ENCODE data around the gene TTLL11. TPM values are rescaled to one million over a fixed set of nuclear protein-coding genes. Genes with fewer than 3 reads are reported as not detected.

Gene TTLL11
- total and polyA plus RNA-seq, 2 of the 8 experiments (the other 6 are each of a cell fraction or from before 2014, with no cell fraction given), result 0.56 to 0.80 TPM

DNA sequence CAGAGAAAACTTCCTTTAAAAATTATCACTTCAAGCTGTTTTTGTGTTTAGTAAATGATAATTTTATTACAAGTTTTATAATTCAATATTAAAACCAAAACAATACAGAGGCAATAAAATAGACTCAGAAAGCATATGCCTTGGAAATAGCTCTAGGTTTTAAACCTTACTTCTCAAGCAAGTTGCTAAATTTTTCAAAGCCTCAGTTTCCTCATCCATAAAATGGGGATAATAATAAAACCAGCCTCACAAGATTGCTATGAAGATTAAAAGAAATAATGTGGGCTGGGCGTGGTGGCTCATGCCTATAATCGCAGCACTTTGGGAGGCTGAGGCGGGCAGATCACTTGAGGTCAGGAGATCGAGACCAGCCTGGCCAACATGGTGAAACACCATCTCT, 62.8 kb downstream of the TTLL11 start:
- Histone ChIP-seq H3K27ac (ENCODE audit: low read depth, low read length) (no peak overlapping the region), H3K9ac (replicated peaks in 1 of 4; ENCODE audit: extremely low read depth in 1 of 4, low read depth in 3 of 4, low read length in 3 of 4) (no peak overlapping the region), H4K91ac (replicated peaks; ENCODE audit: insufficient read length, low read length) (no peak overlapping the region), H3K4me3 (ENCODE audit: extremely low read depth in 1 of 4, insufficient read depth in 2 of 4, low read depth in 3 of 4, low read length in 4 of 4) (no peak overlapping the region), H3K56ac (replicated peaks; ENCODE audit: insufficient read length, low read depth, low read length) (no peak overlapping the region), H2BK15ac (ENCODE audit: low read length) (no peak overlapping the region), H4K5ac (ENCODE audit: insufficient read length, low read depth, low read length) (no peak overlapping the region), H3K9me3 (ENCODE audit: insufficient read depth in 2 of 2, low read depth in 1 of 2, low read length in 1 of 2) (no peaks in the 10 kb centered on the region), H3K79me2 (ENCODE audit: control insufficient read depth in 1 of 2, insufficient read depth in 2 of 2, low read length in 2 of 2) (no peaks in the 10 kb centered on the region), H4K8ac (ENCODE audit: extremely low read depth, insufficient read depth, low read length) (no peak overlapping the region), H3K36me3 (ENCODE audit: control insufficient read depth in 2 of 4, insufficient read depth in 4 of 4, low read length in 3 of 4) (no peaks in the 10 kb centered on the region), H3K14ac (ENCODE audit: insufficient read length) (no peak overlapping the region), H3K27me3 (replicated peaks in 1 of 4; ENCODE audit: control insufficient read depth in 3 of 4, extremely low read depth in 1 of 4, insufficient read depth in 3 of 4, low read length in 3 of 4) (no peaks in the 10 kb centered on the region; a peak in 1 of 7 replicates), H2BK5ac (ENCODE audit: low read depth, low read length) (no peak overlapping the region), H3K79me1 (ENCODE audit: low read depth, low read length) (no peaks in the 10 kb centered on the region), H2BK12ac (ENCODE audit: low read depth, low read length) (no peak overlapping the region), H4K20me1 (replicated peaks in 1 of 2; ENCODE audit: control insufficient read depth in 1 of 2, insufficient read depth in 2 of 2, low read length in 2 of 2) (no peaks in the 10 kb centered on the region), H3K18ac (ENCODE audit: extremely low read depth, low read length) (no peak overlapping the region), H3K4me1 (replicated peaks in 1 of 4; ENCODE audit: control insufficient read depth in 3 of 4, insufficient read depth in 4 of 4, low read length in 3 of 4) (no peaks in the 10 kb centered on the region; a peak in 1 of 7 replicates), H2AK5ac (ENCODE audit: low read depth, low read length) (no peak overlapping the region), H2BK120ac (replicated peaks; ENCODE audit: low read depth, low read length) (no peak overlapping the region), H3K4ac (replicated peaks; ENCODE audit: insufficient read length, low read depth, low read length) (no peak overlapping the region), H3K23me2 (ENCODE audit: low read depth, low read length) (no peaks in the 10 kb centered on the region), H3K23ac (ENCODE audit: insufficient read length) (no peak overlapping the region), H2AFZ (ENCODE audit: low read length) (no peak overlapping the region), H3K4me2 (ENCODE audit: insufficient read depth in 1 of 2, low read depth in 2 of 2, low read length in 2 of 2) (no peak overlapping the region), H2BK20ac (ENCODE audit: low read length) (no peak overlapping the region)
- no peak for FAIRE-seq
- TF ChIP-seq MAX (IDR thresholded peaks at IDR 0.05), result no peak
- TF ChIP-seq CTBP2 (IDR thresholded peaks at IDR 0.05; ENCODE audit: borderline replicate concordance, insufficient read depth, insufficient read length, low read length), result no peak
- TF ChIP-seq KDM1A (IDR thresholded peaks at IDR 0.05; ENCODE audit: borderline replicate concordance, low read length), result 0 out of 2 replicates have a peak, but pooled peaks have one; percentile 16
- 100% methylated on average over 4 of the region's 4 CpGs; no CpG with 5 or more reads in 1 of the 2 experiments for WGBS, 2 experiments (ENCODE audit: extremely low coverage in 1 of 2, insufficient coverage in 1 of 2, insufficient read length in 1 of 2, insufficient replicate concordance in 2 of 2, low coverage in 1 of 2, low lambda C conversion rate in 2 of 2, missing lambda C conversion rate in 1 of 2)
- POLR2A ChIA-PET (ENCODE audit: partially characterized antibody), result no interaction called here
- DNase-seq (ENCODE audit: low read depth in 1 of 2, low spot score in 2 of 2), result no peak
- CTCF ChIA-PET (ENCODE audit: partially characterized antibody), result no interaction called here

Measured in H1 (cell line).